ENCODE measurements around the gene FARS2.
A peak's percentile ranks its signal among the peaks of the same experiment; 100 is the strongest.

FARS2 gene

DNA sequence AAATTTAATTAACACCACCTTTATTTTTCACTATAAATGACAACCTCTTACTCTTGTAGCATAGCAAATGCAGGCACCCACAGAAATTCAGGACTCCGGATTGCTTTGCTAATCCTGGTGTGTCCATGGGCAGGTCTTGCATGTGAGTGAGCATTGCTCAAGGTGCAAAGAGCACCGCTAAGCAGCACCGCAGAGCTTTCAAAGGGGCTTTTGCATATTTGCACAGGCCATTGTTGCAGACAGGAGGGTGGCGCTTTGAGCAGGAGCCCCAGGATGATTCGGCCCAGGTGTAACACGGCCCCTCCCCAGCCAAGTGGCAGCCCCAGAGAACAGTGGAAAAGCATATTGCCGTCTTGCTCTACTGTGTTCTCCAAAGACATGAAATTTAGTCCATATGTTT is 452.2 kb downstream of the FARS2 start:
- H3K4me1 Mint-ChIP-seq: peaks cover 23% of the 10 kb centered on the region
- no peaks in the 10 kb centered on the region for H3K27me3 Mint-ChIP-seq
- no peak overlapping the region for H3K27ac Mint-ChIP-seq
- ATAC-seq: no peak
- H3K4me3 Mint-ChIP-seq: no peak overlapping the region
- peaks cover 34% of the 10 kb centered on the region for H3K36me3 Mint-ChIP-seq
- H3K9me3 Mint-ChIP-seq: peaks cover 16% of the 10 kb centered on the region

DNA sequence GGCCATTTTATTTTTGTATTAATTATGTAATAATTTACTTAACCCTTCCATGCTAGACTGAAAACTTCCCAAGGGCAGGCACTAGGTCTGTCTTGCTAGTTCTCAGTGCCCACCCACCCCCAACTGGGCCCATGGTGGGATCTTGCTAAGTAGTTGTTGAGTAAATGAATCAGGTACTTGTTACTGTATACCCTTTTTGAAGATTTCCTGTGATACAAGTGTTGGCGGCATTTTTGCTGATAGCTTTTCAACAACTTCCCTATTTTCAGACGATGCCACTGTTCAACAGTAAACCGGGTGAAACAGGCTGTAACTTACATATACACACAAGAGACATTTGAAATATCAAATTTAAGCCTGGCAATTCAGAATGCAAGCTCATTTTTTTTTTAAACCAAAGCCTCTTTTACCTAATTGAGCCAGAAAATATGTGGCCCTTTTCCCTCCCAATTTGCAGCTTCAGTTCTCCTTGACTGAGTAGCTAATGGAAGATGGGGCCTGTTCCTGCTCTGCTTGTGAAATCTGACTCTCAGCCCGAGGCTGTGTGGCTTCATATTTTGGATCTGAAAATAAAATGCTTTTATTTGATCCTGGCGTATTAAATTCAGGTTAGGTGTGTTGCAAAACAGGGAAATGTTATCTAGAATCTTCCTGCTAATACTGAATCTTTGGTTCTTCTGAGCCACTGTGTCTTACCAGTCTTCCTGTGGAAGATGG is 457.1 kb downstream of the FARS2 start:
- Mint-ChIP-seq H3K27ac (peak overlapping the region; percentile 44), H3K27me3 (no peaks in the 10 kb centered on the region), H3K36me3 (peaks cover 24% of the 10 kb centered on the region), H3K4me1 (peaks cover 24% of the 10 kb centered on the region), H3K9me3 (peaks cover 16% of the 10 kb centered on the region), H3K4me3 (no peak overlapping the region)
- peak; percentile 59 for ATAC-seq

DNA sequence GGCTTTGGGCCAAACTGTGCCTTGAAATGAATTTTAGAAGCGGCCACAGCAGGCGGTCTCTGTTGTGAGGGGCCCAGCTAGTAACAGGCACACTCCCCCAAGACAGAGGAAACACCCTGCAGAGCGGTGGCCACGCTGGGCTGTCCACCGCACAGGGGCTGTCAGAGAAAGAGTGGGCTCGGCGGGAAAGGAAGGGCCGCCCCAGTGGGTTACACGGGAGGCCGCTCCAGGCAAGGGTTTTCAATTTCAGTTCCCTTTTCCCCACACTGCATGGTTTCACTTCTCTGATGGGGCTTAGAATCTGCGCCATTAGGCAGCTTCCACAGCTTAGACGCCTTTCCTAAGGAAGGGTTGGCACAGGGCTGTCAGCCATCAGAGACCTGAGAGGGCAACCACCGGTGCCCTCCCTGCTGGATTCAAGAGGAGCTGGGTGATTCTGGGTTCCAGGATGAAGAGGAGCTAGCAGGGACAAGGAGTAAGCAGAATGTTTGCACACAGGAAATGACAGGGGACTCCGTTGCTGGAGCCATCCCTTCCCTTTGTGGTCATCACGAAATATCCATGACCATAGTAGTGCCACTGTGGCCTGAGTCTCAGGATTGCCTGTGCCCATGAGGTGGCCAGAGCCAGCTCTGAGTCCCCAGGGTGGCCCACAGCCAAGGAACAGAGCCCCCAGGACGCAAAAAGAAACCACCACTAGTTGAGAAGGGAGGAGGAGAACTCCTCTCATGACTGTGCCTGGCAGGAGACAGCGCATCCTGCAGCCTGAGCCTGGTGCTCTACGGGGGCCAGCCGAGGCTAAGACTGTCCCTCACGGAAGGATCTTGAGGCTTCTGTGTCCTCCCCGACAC is 462.8 kb downstream of the FARS2 start:
- peaks cover 68% of the 10 kb centered on the region for H3K4me1 Mint-ChIP-seq
- ATAC-seq: peak; percentile 98
- no peaks in the 10 kb centered on the region for H3K27me3 Mint-ChIP-seq
- peak overlapping the region; percentile 96 for H3K4me3 Mint-ChIP-seq
- H3K27ac Mint-ChIP-seq: peak overlapping the region; percentile 99
- H3K9me3 Mint-ChIP-seq: no peaks in the 10 kb centered on the region
- peaks cover 6% of the 10 kb centered on the region for H3K36me3 Mint-ChIP-seq

DNA sequence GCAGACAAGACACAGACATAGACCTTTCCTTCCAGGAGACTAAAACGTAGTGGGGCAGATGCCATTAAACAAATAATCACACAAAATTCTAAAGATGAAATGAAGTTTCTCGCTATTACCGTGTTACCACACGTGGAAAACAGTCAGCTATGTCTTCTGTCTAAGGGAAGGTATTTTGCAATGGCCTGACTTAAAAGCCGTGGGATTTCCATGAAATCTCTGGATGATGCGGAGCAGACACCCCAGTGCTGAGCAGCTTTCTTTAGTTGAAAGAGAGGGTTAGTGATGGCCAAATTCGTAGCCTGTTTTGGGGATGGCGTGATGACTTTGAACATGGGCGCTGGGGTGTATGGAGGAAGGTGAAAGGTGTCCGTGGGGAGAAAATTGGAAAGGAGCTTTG is 463.6 kb downstream of the FARS2 start:
- H3K9me3 Mint-ChIP-seq: no peaks in the 10 kb centered on the region
- H3K27me3 Mint-ChIP-seq: no peaks in the 10 kb centered on the region
- H3K36me3 Mint-ChIP-seq: peaks cover 6% of the 10 kb centered on the region
- H3K4me1 Mint-ChIP-seq: peaks cover 76% of the 10 kb centered on the region
- no peak for ATAC-seq
- H3K4me3 Mint-ChIP-seq: peak overlapping the region; percentile 96
- peak overlapping the region; percentile 99 for H3K27ac Mint-ChIP-seq

DNA sequence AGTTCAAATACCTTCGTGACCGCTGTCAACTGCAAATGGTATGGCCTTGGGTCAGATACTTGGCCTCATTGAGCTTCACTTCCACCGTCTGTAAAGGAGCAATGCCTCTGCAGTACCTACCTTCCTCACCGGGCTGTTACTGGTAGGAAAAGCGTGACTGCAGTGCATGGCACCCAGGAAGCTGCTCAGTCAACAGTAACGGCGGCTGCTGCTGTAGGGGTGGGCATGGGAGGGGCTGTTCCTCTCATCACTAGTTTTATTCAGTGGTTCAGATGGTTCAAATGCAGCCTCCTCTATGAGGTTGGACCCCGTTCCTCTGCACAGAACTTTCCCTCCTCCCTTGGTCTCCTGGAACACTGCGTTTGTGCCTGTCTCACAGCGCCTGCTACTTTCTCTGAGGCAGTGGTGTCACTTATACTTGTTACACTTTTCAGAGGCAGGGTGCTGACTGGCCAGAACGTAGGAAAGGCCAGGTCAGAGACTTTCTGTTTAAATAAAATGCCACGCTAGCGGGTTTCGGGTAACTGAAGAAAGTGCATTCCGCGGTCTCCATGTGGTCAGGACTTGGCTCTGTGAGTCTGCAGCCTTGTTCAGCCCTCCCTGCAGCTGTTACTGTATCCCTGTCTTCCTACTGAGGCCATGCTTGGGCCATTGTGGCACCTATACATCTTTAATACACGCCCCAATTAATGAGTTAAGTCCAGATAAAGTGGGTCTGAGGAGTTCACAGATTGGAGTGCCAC is 465.8 kb downstream of the FARS2 start:
- no peak for ATAC-seq
- H3K27me3 Mint-ChIP-seq: no peaks in the 10 kb centered on the region
- H3K36me3 Mint-ChIP-seq: peaks cover 6% of the 10 kb centered on the region
- peak overlapping the region; percentile 43 for H3K27ac Mint-ChIP-seq
- H3K4me1 Mint-ChIP-seq: peaks cover 77% of the 10 kb centered on the region
- no peaks in the 10 kb centered on the region for H3K9me3 Mint-ChIP-seq
- no peak overlapping the region for H3K4me3 Mint-ChIP-seq

DNA sequence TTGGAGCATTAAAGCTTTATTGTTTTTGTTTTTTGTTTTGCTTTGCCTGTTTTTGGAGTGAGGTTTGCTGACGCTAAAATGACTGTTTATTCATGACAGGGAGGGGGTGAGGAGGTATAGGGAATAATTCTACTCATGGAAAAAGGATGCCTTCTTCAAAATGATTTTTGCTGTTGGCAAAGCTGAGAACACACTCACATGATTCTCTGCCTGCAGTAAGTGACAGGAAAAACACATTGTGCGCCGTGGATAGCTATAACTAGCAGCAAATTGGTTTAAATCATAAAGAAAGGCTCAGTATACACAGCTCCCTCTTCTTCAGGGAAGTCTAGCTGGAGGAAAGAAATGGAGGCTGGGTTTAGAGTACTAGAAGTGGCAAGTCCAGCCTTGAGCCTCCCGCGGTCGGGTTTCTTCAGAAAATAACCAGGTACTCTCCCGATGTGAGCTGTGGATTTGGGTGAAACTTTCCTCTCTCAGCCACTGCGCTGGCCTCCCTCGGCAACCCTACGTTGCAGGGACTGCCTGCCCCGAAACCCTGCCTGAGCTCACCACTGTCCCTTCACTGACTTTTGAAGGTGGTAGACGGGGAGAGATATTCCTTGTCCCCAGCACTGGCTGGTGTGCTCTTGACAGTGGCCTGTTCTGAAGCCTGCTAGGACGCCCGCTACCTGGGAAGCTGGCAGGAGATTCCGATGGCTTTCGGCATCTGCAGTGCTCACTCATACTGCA is 467.2 kb downstream of the FARS2 start:
- Mint-ChIP-seq H3K27ac (peak overlapping the region; percentile 43), H3K27me3 (no peaks in the 10 kb centered on the region), H3K36me3 (peaks cover 13% of the 10 kb centered on the region), H3K9me3 (no peaks in the 10 kb centered on the region), H3K4me3 (no peak overlapping the region), H3K4me1 (peaks cover 63% of the 10 kb centered on the region)
- no peak for ATAC-seq

DNA sequence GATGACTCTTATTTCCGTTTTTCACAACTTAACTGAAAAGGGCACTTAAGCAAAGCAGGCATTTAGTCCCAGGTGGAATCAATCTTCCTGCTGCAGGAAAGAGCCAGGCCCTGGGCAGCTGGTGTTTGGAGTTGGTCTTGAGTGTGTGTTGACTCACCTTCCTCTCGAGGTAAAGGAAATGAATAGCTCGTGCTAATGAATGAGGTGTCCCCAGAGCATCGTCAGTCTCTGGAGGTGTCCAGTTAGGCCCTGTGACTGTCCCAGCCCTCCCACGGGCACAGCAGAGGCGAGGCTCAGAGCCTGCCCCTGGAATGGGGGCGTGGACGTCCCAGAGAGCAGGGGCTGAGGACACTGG is 467.7 kb downstream of the FARS2 start:
- peak overlapping the region; percentile 43 for H3K27ac Mint-ChIP-seq
- no peaks in the 10 kb centered on the region for H3K9me3 Mint-ChIP-seq
- peaks cover 13% of the 10 kb centered on the region for H3K36me3 Mint-ChIP-seq
- ATAC-seq: no peak
- H3K4me1 Mint-ChIP-seq: peaks cover 58% of the 10 kb centered on the region
- H3K27me3 Mint-ChIP-seq: no peaks in the 10 kb centered on the region
- H3K4me3 Mint-ChIP-seq: no peak overlapping the region

DNA sequence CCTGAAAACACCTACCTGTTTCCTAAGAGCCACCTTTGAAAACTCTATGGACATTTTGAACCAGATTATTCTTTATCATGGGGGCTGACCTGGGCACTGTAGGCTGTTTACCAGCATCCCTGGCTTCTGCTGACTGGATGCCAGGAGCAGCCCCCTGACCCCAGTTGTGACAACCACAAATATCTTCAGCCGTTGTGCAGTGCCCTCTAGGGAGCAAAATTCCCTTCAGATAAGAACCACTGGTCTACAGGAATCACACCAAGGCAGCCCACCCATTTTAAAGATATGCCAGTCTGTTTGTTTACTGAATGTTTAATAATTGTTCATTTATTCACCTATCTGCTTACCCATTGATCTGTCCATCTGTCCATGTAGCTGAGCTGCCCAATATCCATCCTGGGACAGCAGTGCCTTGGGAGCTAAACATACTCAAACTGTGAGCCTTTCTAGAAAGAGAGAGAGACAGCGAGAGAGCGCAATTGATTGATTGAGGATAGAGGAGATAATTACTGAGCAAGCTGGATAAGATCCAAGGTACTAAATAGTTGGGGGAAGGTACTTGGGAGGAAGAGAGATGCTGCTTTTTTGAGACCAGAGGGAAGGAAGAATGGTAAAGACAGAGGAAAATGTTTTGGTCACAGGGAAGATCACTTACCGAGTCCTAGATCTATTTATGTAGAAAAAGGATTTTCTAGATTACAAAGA is 468.7 kb downstream of the FARS2 start:
- Mint-ChIP-seq H3K4me1 (peaks cover 49% of the 10 kb centered on the region), H3K27me3 (no peaks in the 10 kb centered on the region), H3K27ac (peak overlapping the region; percentile 43), H3K4me3 (no peak overlapping the region), H3K9me3 (no peaks in the 10 kb centered on the region), H3K36me3 (peaks cover 11% of the 10 kb centered on the region)
- no peak for ATAC-seq

DNA sequence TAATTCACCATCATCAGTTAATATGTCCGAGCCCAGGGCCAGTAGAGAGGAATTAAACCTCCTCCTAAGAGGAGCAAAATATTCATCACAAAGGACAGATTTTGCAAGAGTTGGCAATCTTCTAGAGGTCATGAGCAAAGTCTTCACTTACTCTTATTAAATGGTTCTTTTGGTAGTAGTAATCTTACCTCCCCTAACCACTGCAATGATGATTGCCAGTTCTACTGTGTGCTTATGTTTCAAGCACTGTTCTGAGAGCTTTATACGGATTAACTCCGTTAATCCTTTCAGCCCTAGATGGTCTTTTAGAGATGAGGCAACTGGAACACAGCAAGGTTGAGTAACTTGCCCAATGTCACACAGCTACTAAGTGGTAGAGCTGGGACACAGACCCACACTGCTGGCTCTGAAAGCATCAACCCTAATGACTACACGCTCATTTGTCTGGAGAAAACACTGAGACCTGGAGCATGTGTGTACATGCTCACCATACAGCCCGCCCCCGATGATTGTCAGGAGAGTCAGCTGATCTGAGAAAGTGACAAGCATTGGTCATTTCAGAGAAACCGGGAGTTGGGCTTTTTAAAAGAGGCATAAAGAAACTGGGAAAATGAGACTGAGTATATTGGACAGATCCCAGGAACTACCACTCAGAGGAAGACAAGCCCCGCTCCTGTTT is 469.4 kb downstream of the FARS2 start:
- no peaks in the 10 kb centered on the region for H3K27me3 Mint-ChIP-seq
- peaks cover 42% of the 10 kb centered on the region for H3K4me1 Mint-ChIP-seq
- no peak overlapping the region for H3K4me3 Mint-ChIP-seq
- no peak for ATAC-seq
- peaks cover 7% of the 10 kb centered on the region for H3K36me3 Mint-ChIP-seq
- H3K9me3 Mint-ChIP-seq: no peaks in the 10 kb centered on the region
- no peak overlapping the region for H3K27ac Mint-ChIP-seq

DNA sequence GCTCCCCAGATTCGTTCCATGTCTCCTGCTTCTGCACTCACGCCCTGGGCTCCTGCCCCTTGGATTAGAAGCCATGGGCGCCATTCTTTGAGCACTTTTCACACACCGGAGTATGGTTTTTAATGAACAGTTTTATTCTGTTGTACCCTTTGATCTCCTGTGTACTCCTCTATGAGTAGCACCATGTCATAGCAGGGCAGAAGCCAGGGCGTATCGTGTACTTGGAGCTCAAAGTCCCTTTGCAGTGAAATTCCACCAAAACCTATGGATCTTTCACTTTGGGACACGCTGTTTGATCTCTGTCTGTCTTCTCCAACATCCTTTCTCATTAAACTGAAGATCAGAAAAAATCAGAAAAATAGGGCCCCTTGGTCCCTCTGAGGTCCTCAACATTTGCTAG is 470.1 kb downstream of the FARS2 start:
- Mint-ChIP-seq H3K27me3 (no peaks in the 10 kb centered on the region), H3K4me1 (peaks cover 37% of the 10 kb centered on the region), H3K4me3 (no peak overlapping the region), H3K9me3 (no peaks in the 10 kb centered on the region), H3K27ac (no peak overlapping the region), H3K36me3 (peaks cover 7% of the 10 kb centered on the region)
- ATAC-seq: no peak

DNA sequence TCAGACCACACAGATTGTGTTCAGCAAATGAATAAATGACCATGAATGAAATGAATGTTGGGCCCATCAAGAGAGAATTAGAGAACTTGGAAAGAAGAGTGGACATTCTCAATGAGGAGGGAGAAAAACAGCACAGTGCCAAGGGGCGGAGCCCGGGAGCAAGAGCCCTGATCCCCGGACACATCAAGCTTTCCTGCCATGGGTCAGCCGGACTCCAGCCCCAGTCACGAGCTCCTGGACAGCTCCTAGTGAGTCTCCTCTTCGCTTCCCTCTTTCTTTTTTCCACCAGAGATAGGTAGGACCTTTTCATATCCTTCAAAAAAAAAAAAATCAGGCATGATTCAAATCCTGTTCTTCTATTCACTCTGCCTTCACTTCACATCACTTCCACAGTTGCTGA is 471.2 kb downstream of the FARS2 start:
- ATAC-seq: no peak
- Mint-ChIP-seq H3K27me3 (no peaks in the 10 kb centered on the region), H3K9me3 (no peaks in the 10 kb centered on the region), H3K27ac (no peak overlapping the region), H3K4me1 (peaks cover 27% of the 10 kb centered on the region), H3K4me3 (no peak overlapping the region), H3K36me3 (peaks cover 14% of the 10 kb centered on the region)

DNA sequence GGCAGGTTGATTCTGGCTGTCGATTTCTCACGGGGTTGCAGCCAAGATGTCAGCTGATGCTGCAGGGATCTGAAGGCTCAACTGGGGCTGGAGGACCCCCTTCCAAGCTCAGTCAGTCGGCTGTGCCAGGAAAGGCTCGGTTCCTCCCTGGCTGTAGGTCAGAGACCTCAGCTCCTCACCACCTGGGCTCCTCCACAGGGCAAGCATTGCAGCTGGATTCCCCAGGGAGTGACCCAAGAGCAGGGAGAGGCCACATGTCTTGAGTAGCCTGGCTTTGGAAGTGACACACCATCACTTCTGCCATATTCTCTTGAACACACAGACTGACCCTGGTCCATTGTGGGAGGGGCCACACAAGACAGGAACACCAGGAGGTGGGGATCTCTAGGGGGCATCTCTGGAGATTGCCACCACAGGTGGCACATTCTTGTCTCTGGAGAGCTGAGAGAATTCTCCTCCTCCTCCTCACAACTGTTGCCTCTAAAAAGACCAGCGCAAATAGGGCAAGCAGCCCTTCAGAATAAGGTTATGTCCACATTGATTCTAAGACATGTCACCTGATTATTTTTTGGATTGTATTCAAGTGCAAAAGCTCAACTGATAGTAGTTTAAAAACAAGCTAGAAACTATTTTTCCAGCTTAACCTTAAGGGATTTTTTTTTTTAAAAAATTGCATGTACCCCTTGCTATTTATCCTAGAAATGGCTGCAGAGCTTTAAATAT is 474.9 kb downstream of the FARS2 start:
- Mint-ChIP-seq H3K36me3 (peaks cover 17% of the 10 kb centered on the region), H3K27me3 (no peaks in the 10 kb centered on the region), H3K4me3 (no peak overlapping the region), H3K4me1 (no peaks in the 10 kb centered on the region), H3K9me3 (no peaks in the 10 kb centered on the region), H3K27ac (no peak overlapping the region)
- no peak for ATAC-seq

DNA sequence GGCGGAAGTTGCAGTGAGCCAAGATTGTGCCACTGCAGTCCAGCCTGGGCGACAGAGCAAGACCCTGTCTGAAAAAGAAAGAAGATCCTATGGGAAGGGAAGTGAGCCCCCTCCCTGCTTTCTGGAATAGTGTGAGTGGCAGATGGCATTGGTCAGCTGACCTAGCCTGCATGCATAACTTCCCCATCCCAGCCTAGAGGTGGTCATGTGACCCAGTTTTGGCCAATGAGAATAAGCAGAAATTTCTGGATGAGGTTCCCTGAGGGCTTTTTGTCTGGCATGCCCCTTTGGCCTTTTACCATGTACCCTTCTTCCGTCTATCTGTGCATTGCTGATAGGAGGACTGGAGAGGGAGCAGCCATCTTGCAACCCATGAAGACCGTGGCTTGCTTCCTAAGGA is 476.1 kb downstream of the FARS2 start:
- Mint-ChIP-seq H3K4me1 (no peaks in the 10 kb centered on the region), H3K27me3 (no peaks in the 10 kb centered on the region), H3K4me3 (no peak overlapping the region), H3K36me3 (peaks cover 19% of the 10 kb centered on the region), H3K27ac (no peak overlapping the region), H3K9me3 (no peaks in the 10 kb centered on the region)
- ATAC-seq: no peak
